Activated CD4-positive, CD25-positive, alpha-beta regulatory T cell treated with anti-CD3 and anti-CD28 coated beads, Interleukin-2, amount 50 U/mL, for 72 hours (primary cell): ENCODE measurements around the gene MICALL2.

Experiments
- DNase-seq: peaks from one replicate; pipeline ENCODE4 v3.0.0; 2021

MICALL2 gene

DNA sequence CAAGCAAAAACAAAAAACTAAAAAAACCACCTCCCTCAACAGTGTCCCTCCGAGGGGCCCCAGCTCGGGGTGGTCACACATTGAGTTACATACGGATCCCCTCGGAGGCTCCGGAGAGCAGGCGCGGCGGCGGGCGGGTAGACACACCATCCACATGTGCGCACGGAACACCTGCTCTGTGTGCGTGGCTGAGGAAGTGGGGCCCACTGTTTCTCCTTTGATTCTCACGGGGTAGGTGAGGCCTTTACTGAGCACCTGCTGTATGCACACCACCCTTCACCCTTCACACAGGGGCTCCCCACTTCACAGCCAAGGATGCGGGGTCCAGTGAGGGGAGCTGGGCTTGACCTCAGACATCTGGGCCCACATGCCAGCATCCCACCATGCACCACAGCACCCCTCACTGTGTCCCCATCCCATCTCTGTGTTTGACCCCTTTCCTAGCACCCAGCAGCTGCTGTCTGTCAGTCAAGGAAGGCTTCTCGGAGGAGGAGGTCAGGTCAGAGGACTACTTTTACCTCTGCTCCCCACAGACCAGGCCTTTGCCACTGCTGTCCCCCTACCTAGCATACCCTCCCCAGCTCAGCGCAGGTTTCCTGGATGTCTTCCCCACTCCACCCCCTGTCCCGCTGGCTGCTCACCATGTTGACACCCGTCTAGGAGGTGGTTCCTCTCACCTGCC, 71.1 kb downstream of the MICALL2 start:
- no peak for DNase-seq

DNA sequence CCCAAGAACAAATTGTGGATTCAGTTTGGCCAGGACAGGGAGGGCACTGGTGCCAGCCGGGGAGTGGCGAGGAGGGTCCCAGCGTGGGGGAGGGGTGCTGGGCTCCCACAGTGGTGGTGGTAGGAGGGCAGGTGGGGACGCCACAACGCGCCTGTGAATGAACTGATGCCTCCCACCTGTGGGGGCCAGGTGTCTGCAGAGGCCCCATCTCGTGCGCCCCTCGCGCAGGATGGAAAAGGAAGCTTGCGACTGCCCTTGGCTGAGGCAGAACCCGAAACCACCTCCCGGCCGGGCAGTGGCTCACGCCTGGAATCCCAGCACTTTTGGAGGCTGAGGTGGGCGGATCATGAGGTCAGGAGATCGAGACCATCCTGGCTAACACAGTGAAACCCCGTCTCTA, 72.0 kb downstream of the MICALL2 start:
- DNase-seq, result no peak

DNA sequence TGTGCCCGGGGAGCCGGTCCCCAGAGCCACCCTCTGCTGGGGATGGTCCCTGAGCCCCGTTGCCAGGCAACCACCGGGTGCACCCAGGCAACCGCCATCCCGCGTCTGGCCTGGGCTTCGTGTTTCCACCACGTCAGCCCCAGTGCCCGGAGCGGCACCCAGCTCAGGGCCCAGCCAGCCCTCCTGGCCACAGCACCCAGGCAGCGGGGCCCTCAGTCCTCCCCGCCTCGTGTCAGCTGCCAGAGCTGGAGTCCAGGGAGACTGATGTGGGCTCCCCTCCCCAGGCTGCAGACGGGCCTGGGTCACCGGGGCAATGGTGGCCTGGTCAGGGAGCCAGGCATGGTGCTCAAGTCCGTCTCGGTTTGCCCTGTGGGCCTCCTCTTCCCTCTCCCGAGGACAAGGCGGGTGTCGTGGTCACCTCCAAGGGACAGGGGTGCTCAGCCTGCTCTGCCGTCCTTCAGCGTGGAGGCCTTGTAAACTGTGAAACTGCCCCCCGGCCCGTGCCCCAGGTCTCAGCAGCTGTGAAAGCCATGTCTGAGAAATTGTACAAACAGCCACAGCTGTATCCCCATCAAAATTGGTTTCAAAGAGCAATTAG, 72.5 kb downstream of the MICALL2 start:
- DNase-seq, result no peak

DNA sequence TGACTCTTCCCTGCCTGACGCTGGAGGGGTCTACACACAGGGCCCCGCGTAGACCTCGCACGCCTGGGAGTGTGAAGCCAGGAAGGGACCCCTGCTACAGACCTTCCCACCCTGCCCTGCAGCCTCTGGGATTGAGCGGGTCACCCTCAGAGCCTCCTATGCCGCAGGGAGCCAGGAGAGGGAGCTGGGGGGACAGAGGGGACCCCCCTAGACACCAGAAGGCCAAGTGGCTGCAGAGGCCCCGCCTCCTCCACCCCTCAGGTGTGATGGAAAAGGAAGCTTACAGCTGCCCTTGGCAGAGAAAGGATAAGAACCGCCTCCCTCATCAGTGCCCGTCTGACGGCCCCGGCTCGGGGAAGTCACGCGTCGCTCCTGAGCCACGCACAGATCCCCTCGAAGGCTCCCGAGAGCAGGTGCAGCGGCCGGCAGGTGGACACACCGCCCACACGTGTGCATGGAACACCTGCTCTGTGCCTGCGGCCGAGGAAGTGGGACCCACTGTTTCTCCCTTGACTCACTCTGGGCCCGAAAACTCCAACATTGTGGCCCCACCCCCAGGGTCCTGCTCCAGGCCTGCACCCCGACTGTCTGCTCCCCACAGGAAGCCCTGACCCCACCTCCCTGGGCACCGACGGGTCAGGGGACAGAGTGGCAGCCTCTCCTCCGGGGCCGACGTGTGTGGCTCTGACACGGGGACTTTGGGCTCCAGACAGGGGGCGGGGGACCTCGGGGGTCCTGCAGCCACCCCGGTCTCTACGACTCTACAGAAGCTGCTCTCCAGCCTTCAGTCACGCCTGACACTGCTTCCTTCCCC, 73.3 kb downstream of the MICALL2 start:
- DNase-seq, result no peak

DNA sequence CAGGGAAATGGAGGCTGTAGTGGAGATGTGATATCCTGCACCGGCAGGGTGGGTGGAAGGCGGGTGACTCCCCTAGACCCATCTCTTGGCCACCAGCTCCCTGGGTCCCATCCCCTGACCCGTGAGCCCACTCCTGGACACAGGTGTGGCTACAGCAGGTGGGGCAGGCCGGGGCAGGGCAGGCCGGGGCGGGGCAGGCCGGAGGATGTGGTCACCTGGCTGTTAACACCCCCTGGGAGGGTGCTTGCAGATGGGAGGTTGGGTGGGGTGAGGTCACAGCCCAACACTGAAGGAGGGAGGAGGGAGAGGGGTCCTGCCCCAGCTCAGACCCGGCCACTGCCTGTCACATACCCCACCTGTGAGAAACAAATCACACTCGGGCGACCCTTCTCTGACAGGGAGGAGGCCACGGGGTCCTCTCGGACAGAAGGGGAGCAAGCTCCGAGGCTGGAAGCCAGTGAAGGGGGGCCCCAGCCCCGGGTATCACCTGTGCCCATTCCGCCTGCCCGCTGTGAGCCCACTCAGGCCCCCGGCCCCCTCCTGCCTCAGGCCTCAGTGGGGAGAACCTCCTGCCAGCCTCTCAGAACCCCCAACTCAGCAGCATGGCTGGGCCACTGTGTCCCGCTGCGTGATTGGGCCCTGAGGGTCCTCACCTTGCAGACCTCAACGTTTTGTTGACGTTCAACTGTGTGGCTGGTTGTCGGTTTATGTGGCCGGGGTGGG, 74.0 kb downstream of the MICALL2 start:
- DNase-seq, result no peak
